GM18526 (cell line): Measurements from ENCODE around the gene ANKS1A.

Experiments
- POLR2A ChIP-seq: IDR thresholded peaks from 3 replicates; pipeline ENCODE4 v1.6.1; 2011; ENCODE audit not compliant: insufficient read length; ENCODE audit errors: extremely low read depth

Gene ANKS1A

GRCh38 chr6:34912715-34913464 lies 23.8 kb downstream of the ANKS1A start:
- no peak for TF ChIP-seq POLR2A

- no peak for TF ChIP-seq POLR2A
These were observed 25.3 kb downstream of the ANKS1A start for GRCh38 chr6:34914358-34914757.

DNA sequence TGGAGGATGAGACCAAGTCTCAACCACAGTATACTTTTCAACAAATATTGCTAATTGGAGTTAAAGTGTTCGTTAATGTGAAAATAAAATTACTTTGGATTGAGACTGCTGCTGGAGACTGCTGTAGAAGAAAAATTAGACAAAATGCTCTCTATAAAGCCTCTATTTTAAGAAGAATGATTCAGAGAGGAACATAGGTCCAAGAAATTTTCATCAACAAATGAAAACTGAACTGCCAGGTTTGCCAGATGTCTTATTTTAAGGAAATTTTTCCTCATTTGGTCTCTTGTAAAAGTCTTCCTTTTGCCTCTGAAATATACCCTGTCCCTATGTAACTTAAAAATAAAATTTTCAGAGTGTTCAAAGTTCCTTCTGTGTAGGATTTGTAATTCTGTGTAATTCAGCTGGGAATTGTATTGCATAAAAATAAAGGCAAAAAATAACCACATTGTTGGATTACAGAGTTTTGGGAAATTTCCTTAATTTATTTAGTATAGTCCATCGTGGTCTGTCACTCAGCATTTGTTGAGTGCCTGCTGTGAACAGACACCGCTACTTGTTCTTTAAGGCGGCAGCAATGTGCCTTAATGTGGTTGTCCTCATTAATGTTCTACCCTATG lies 27.4 kb downstream of the ANKS1A start:
- TF ChIP-seq POLR2A = no peak

DNA sequence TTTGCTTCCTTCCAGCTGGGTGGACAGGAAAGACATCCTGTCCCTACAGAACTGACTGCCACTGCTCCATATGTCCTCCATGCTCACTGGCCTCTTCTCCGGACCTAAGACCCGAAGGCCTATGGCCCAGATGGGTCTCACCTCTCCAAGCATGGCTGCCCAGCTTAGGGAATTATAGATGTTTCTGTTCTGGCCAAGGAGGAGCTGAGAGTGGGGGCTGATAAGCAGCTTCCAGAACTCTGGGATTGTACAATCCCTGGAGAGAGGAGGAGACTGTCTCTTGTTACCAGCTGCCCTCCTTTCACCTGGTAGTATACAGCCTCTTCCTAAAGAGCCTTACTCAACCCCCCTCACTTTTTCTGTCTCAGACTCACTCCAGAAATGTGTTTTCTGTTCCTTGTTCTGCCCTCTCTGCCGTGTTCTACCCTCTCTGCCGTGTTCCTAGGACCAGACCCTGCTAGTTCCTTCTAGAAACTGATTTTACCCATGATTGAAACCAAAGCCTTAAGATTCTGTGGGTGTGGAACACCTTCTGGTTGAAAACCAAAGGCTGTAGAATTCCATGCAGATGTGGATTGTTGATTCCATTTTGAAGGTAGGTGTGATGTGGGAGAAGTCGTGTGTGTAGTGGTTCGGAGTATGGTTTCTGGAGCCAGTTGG lies 28.7 kb downstream of the ANKS1A start:
- TF ChIP-seq POLR2A = no peak

GRCh38 chr6:34919651-34920050 lies 30.6 kb downstream of the ANKS1A start:
- no peak for TF ChIP-seq POLR2A

DNA sequence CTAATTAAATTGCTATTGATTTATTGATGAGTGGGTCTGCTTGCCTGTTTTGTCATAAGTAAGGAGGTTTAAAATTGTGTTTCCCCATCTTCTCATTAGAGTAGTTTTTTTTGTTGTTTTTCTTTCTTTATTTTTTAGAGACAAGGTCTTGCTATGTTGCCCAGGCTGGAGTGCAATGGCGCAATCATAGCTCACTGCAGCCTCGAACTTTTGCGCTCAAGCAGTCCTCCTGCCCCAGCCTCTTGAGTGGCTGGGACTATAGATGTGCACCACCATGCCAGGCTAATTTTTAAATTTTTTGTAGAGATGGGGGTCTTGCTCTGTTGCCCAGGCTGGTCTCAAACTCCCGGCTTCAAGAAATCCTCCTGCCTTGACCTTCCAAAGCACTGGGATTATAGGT lies 31.0 kb downstream of the ANKS1A start:
- TF ChIP-seq POLR2A = no peak

DNA sequence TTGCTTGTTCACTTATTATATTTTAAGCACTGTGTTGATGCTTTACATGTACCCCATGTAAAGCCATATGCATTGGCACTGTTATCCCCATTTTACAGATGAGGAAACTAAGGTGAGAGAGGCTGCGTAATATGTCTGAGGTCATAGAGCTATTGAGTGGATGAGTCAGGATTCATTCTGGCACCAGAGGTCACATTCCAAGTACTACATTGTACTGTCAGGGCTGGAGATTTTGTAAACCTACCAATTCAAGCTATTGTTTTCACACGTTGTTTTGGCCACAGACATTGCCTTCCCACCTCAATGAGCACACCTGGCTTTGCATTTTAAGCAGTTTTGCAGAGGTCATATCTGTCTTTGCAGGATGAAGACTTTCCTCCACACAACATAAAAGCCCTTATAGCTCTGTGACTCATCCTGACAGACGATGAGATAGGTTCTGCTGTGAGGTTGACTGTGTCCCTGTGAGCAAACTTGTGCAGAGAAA lies 33.2 kb downstream of the ANKS1A start:
- no peak for TF ChIP-seq POLR2A

- no peak for TF ChIP-seq POLR2A
These were observed 36.0 kb downstream of the ANKS1A start for GRCh38 chr6:34924831-34925625.

DNA sequence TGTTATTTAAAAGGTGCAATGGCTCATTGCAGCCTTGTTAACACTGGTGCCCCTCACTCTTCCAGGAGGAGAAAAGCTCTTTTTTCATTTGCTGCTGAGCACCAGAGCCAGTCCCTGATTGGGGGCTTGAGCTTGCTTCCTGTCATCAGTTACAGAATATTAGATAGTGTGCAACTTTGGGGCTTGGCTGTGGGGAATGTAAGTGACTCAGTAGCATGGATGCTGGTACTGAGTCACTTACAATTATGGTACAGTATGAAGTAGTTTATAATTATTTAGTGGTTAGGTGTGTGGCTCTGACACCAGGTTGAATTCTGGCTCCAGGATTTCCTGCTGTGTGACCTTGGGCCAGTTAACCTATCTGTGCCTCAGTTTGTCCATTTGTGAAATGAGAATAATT lies 37.6 kb downstream of the ANKS1A start:
- no peak for TF ChIP-seq POLR2A

- no peak for TF ChIP-seq POLR2A
These were observed 39.2 kb downstream of the ANKS1A start for GRCh38 chr6:34928220-34928619.

DNA sequence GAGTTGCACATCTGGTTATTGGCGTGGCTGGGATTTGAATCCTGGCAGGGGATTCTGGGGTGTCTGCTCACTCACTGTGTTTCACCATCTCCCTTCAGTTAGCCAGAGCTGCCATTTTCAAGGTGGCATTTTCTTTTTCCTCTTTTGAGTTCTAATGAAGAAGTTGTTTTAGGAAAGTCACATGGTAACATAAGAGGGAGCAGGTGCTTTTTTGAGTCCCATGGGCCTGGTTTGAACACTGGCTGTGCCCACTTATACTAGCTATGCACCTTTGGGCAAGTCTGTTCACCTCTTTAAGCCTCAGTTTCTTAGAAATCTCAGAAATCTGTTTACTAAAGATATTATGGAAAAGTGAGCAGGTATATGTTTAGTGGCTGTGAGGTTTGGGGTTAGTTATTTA lies 39.6 kb downstream of the ANKS1A start:
- TF ChIP-seq POLR2A = no peak

DNA sequence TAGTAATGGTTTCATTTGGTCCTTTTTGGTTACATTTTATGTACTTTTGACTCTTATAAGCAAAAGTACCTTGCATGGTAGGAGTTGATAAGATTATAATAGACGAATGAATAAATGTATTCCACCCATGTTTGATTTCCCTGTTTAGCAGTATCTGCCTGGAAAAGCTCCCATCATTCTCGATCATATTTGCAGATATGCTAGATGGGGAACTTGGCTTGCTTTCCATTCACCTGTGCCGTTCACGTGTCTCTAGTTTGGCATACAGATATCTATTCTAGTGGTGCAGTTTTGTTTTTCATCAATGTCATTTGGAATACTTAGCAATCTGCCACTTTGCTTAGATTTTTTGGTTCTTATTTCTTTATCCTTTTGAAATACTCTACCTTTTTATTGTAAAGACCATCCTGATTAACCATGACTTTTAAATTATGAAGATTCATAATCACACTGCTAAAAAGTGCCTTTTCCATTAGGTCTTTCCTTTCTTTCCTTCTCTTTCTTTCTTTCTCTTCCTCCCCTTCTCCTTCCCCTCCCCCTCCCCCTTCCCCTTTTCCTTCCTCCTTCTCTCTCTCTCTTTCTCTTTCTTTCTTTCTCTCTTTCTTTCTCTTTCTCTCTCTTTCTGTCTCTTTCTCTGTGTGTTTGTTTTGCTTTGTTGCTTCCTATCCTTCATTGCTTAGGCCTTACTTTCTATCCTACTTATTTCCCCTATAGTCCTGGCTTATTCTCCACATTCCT lies 40.4 kb downstream of the ANKS1A start:
- TF ChIP-seq POLR2A = no peak

- no peak for TF ChIP-seq POLR2A
These were observed 41.2 kb downstream of the ANKS1A start for GRCh38 chr6:34930221-34930620.

GRCh38 chr6:34934516-34934915 lies 45.5 kb downstream of the ANKS1A start:
- TF ChIP-seq POLR2A = no peak

- no peak for TF ChIP-seq POLR2A
These were observed 49.2 kb downstream of the ANKS1A start for GRCh38 chr6:34938268-34938667.
